Gastrocnemius medialis (tissue), 4 donors: ENCODE data around the gene KIAA0408.

Experiments
- CTCF ChIP-seq, 5 experiments: fragments of 450-650 bp in 3 of 5; fragments of 200-600 bp in 2 of 5; sonication (generic) in 2 of 5; IDR thresholded peaks in 4 of 5; conservative IDR thresholded peaks in 1 of 5; 1 replicate in 4 of 5; 2 replicates in 1 of 5; pipeline ENCODE4 v1.5.1; 2016 to 2019; ENCODE audit warnings: antibody characterized with exemption in 5 of 5, mild to moderate bottlenecking in 3 of 5, moderate library complexity in 3 of 5
- POLR2A ChIP-seq, 2 donors: fragments of 450-650 bp; IDR thresholded peaks; one replicate each; pipeline ENCODE4 v1.6.1; 2017; ENCODE audit warnings: antibody characterized with exemption in 2 of 2, mild to moderate bottlenecking in 2 of 2, moderate library complexity in 2 of 2

- TF ChIP-seq CTCF (IDR thresholded peaks at IDR 0.05 in 4 of 5, conservative IDR thresholded peaks at IDR 0.05 in 1 of 5) (no peak), POLR2A (IDR thresholded peaks at IDR 0.05) (no peak)
Measured at GRCh38 chr6:127451388-127451787, 7.8 kb downstream of the KIAA0408 start.
